A172 (cell line): ENCODE results near the gene IRF9. TPM values are rescaled to one million over a fixed set of nuclear protein-coding genes. Genes with fewer than 3 reads are reported as not detected.
"Not testable (repeated sequence)": the region's sequence is repeated elsewhere in the genome, so short reads cannot be mapped to it uniquely, and the experiment has no call there.

Experiments used
- DNase-seq: peaks from one replicate; pipeline ENCODE4 v3.0.0-alpha.2; 2015; ENCODE audit warnings: low spot score
- total RNA-seq: library from RNA; depleted of rRNA; stranded (reverse); fragments of >200 nt; shearing (Covaris generic); gene quantifications from 2 replicates; pipeline ENCODE4 v1.2.3, GENCODE V29; 2014

The IRF9 gene
- total RNA-seq, 1 experiment from 2014 or later: 20.8 TPM

DNA sequence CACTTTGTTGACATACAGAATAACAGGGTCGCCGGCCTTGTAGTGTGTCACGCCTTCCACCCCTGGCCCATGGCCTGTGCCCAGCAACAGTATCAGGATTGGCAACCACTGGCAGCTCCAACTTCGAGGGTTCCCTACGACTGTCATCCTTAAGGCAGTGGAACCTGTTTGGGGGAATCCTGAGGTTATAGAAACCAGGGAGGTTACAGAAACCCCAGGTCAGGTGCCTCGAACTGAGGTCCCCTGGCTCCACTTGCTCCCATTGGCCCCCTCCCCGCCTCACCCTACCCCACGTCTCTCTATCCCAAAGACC is 33.8 kb downstream of the IRF9 start:
- no peak for DNase-seq

DNA sequence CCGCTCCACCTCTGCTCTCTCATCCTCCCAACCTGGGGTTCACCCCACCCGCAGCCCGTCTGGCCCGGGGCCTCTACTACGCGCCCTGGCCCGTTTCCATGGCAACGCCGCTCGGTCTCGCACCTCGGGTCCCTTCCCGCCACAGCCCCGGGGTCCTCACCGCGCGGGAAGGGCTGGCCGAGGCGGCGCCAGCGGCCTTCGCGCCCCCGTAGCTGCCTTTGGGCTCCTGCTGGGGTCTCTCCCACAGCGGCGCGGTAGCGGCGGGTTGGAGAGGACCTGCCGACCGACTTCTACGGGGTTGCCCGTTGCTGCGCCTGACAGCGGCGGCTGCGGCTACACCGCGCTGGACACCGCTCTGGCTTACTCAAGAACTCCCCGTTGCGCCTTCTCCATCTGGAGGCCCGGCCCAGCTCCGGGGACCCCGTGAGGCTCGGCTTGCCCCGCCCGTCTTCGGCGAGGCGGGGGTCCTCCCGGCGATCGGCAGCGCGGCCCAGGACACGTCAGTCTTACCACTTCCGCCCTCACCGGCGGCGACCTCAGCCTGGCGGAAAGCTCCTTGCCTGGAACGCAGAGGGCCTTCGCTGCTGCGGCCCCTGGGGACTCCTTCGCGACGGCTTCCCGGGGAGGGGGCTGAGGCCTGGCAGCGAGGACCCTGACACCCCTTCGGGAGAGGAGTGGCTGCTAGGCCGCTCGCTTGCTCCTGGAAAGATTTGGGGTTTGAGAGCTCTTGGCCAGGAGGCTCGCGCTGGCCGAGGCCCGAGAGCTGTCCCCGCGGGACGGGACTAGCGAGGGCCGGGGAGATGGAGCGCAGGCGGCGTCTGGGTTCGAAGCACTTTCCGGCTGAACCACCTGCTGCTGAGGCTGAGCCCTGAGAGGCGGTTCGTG is 34.4 kb downstream of the IRF9 start, which contains the start of gene TM9SF1:
TSS of gene TM9SF1 (minus strand) at position 256 of the 885 bp plus-strand sequence. CDS start 422 bp downstream, outside the sequence.
- peak; percentile 59 for DNase-seq

DNA sequence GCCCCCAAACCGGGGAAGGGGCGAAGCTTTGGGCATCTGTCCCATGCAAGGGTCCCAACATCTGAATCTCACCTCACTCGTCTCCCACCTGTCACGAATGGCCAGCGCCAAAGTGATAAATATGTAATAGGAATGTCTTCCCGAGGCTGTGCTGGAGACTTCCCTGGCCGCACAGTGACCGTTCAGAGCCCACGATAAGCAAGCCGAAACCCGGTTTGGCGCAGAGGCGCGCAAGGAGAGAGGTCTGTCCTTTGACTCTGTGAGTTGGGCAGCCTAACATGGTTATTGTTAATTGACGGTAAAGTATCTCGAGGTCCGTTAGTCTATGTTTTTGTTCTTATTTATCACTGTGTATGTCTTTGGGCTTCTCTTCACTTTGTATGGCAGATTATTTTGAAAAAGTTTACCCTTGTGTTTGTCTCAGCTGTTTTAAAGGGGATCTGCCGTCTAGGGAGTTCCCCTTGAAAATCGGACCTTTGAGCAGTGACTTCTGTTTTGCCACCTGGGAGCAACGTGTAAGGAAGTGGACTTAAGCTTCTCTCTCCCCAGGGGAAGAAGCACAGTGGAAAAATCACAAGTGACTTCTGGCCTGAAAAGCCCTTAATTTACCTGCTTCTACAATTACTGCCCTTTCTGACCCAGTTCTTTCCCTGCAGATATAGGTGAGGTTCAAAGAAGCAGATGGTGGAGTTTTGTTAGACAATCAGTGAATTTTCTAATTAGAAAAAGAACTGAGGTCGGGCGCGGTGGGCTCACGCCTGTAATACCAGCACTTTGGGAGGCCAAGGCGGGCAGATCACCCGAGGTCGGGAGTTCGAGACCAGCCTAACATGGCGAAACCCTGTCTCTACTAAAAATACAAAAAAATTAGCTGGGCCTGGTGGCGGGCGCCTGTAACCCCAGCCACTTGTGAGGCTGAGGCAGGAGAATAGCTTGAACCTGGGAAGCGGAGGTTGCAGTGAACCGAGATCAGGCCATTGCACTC is 35.3 kb downstream of the IRF9 start:
- DNase-seq: no peak

DNA sequence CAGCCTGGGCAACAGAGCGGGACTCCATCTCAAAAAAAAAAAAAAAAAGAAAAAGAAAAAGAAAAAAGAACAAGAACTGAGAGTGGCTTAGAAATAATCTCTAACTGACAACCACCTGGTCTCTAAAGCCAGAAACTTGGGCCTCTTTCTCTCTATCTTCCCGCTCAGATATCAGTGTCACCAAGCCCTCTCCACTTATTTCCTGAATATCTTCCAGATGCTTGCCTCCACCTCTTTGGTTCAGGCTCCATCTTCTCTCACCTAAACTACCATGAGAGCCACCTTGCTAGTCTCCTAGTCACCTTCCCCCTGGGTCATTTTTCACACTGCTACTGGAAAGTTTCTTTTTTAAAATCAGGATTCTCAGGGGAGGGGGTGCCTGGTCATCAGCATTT is 36.0 kb downstream of the IRF9 start:
- DNase-seq: no peak

DNA sequence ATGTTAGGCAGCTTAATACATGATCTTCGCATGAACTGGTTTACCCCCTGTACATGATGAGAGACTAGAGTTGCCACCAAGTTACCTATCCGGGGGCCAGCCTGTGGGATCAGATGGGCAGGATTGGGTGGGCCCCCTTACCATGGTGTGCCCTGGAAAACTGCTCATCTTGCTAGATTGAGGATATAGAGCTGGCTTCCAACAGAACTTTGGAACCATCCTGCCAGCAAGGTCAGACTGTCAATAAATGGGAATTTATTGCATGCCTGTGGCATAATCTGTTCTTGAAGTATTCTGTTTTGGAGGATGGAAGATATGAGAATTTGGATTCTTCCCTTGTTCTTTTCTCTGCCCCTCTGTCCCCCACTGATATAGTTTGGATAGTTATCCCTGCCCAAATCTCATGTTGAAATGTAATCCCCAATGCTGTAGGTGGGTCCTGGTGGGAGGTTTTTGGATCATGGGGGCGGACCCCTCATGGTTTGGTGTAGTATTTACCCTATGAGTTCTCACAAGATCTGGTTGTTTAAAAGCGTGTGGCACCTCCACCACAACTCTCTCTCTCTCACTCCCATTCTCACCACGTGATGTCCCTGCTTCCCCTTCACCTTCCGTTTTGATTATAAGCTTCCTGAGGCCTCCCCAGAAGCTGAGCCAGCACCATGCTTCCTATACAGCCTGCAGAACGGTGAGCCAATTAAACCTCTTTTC is 37.9 kb downstream of the IRF9 start:
- no peak for DNase-seq

DNA sequence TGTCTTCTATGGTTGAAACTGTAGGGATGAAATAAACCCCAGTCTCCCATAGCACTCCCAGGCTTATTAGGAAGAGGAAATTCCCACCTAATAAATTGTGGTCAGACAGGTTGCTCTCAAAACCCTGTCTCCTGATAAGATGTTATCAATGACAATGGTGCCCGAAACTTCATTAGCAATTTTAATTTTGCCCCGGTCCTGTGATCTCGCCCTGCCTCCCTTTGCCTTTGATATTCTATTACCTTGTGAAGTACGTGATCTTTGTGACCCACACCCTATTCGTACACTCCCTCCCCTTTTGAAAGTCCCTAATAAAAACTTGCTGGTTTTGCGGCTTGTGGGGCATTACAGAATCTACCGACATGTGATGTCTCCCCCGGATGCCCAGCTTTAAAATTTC is 41.5 kb downstream of the IRF9 start:
- not testable (repeated sequence) for DNase-seq

DNA sequence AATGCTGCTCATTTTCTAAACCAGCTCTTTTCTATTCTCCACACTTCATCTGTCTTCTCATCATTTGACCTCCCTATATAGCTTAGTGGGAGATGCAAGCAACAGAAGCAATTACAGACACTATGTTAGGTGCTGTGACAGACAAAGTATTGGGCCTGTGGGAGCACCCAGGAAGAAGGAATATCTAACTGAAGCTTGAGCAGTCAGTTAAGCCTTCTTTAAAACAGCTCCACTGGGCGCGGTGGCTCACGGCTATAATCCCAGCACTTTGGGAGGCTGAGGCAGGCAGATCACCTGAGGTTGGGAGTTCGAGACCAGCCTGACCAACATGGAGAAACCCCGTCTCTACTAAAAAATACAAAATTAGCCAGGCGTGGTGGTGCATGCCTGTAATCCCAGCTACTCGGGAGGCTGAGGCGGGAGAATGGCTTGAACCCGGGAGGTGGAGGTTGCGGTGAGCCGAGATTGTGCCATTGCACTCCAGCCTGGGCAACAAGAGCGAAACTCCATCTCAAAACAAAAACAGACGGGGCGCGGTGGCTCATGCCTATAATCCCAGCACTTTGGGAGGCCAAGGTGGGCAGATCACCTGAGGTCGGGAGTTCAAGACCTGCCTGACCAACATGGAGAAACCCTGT is 42.3 kb downstream of the IRF9 start:
- DNase-seq: not testable (repeated sequence)

DNA sequence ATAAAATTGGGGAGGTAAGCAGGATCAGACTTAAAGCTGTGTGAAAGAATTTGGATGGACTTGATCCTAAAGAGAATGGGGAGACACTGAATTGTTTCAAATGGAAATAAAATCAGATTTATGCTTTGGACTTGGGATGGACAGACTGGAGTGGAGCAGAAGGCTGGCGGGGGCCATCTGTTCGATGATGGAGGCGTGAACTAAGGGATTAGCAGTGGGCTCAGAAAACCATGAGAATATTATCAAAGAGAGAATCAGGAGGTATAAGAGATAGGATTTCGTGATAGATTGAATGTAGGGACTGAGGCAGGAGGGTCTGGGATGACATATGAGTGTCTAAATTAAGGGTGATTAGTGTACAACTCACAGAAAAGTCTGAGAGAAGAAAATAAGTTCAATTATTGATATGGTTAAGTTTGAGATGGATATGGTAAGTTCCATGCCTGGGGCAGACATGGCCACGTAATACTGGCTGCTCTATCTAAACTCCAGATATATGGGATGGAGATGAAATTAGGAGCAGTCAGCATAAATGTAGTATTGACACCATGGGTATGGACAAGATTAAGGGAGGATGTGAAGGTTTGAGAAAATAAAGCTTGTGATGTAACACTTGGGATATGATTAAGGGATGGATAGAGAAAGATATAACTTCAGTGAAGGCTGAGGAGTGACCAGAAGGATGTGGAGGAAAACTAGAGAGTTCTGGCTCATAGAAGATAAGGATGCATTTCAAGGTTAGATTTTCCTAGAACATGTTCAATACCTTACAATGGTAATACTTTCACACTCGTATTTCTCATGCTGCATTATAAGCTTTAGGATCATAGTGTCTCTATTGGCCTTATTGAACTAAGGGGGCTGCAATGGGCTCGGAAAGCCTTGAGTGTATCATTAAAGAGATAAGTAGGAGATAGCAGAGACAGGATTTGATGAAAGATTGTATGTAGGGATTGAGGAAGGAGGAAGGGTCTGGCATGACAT is 43.4 kb downstream of the IRF9 start:
- no peak for DNase-seq

DNA sequence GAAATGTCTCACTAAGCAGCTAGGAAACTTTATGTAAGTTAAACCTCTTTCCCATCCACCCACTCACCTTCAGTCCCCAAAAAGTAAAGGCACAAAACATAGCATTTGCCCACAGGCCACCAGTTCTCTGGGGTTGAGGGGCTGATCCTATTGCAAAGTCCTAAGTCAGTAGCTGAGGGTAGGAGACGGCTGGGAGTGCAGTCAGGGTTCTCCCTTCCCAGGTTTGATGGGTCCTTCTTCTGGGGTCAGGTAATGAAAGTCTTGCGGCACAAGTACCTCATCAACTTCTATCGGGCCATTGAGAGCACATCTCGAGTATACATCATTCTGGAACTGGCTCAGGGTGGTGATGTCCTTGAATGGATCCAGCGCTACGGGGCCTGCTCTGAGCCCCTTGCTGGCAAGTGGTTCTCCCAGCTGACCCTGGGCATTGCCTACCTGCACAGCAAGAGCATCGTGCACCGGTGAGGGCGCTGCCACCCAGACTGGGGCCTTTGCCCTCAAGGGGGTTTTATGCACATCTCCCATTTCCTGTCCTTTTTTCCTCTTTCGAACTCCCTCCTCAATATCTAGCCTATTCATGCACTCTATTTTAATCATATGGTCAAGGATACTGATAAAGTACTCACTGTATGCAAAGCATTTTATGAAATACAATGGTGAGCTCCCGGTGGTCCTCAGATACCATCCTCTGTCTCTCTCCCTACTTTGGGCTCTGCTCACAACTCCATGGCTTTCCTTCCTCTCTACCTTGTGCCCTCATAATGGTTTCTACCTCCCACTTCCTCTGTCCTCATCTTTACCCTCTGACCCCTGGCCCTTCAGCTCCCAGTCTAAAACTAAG is 45.4 kb downstream of the IRF9 start:
- DNase-seq: no peak

DNA sequence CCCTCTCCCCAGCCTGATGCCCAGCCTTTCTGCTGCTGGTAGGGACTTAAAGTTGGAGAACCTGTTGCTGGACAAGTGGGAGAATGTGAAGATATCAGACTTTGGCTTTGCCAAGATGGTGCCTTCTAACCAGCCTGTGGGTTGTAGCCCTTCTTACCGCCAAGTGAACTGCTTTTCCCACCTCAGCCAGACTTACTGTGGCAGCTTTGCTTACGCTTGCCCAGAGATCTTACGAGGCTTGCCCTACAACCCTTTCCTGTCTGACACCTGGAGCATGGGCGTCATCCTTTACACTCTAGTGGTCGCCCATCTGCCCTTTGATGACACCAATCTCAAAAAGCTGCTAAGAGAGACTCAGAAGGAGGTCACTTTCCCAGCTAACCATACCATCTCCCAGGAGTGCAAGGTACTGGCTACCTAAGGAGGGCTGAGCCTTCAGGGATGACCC is 46.1 kb downstream of the IRF9 start:
- DNase-seq: no peak

DNA sequence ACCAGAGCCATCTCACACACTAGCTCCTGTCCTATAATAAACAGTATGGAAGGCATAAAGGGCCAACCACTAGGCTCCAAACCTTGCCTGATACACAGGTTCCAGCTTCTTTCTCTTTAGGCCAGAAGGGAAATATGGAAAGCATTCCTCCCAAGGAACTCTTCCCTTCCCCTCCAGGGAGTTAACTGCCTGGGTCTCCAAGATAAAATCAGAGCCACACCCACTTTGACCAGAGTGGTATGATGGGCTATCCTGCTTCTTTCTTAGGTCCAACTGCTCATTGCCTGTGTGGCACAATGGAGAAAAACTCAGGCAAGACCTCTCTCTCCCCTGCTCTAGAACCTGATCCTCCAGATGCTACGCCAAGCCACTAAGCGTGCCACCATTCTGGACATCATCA is 46.6 kb downstream of the IRF9 start:
- DNase-seq: no peak

DNA sequence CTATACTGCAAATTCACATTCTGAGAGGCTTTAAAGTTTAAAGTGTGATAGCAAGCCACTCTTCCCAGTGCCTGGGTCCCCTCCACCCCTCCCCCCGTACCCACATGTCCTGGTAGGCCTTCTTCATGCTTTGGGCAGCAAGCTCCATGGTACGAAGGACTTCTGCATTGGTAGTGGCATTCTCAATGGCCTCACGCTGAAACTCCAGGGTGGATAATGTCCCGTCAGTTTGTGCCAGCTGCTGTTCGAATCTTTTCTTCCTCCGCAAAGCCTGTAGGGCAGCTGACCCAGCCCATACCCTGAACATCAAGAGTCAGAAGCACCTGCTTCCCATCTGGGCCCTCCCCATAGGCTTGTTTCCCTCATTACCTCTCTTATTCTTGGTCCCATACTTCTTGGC is 50.2 kb downstream of the IRF9 start:
- DNase-seq: no peak

DNA sequence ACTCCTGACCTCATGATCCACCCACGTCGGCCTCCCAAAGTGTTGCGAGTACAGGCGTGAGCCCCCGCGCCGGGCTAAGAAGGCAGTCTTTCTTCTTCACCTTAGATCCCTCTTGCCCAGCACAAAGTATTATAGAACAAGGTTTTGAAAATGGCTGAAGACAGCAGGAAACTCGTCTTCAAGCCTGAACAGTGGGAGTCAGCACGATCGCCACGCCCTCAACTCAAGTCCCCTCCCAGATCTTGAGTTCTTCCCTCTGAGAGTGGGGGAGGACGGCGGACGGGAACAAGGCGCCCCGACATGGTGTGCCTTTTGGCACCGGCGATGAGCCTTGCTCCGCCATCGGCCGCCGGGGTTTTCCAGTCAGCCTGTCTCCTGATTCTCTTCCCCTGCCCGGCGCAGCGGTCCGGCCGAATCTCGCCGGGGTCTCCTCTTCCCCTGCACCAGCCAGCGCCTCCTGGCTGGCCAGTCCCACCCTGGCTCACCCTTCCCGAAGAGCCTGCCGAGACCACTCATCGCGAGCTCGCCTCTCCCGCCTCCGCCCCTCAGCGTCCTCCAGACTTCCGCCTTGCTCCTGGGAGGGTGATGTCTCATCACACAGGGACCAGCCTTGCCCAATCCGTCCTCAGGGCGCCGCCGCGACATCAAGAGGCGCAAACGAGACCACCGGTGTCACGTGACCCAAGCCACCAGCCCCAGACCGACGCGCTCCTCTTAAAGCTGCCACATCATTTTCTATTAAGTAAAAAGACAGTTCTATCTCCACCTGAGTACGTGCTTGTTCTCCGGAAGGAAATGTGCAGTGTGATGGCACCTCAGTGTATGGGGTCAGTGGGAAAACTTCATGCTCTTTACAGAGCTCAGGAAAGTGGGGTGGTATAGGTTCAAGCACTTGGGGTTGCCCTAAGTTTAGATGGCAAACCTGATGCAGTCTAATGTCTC is 52.1 kb downstream of the IRF9 start, which contains the start of gene CHMP4A:
TSS of gene CHMP4A (minus strand) at position 565 of the 942 bp plus-strand sequence. CDS start at position 516, 49 bp downstream.
- peak; percentile 91 for DNase-seq

DNA sequence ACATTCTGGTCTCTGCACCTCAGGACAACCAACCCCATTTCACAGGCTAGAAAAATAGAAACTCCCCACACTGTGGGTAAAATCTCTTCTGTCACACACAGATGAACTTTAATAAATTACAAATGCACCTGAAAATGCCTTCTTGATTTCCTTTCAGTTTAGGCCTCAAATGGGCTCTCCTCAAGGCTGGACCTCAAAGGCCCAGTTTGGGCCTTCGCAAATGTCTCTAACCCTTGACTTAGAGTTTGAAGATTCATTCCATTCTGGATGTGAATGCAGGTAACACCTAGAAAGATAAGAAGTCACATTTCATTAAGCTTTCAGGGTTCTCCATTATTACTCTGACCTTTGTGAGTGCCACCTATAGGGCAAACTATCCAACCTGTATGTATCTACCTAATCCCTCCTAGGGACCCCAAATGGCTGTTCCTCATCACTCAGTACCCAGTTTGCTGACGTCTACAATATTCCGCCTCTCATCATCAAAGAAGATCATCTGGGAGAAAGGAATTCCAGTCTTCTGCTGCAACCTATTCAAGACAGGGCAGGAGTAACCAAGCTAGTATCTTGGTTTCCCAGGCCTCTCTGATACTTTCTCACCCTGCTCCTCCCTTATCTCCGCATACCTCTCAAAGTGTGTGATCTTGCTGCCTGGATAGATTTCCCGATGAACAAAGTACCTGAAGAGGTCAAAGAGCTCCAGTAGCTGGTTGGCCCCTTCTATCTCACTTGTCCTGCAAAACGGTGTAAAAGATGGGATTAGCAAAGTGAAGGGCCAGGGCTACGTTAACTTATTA is 53.0 kb downstream of the IRF9 start:
- no peak for DNase-seq

DNA sequence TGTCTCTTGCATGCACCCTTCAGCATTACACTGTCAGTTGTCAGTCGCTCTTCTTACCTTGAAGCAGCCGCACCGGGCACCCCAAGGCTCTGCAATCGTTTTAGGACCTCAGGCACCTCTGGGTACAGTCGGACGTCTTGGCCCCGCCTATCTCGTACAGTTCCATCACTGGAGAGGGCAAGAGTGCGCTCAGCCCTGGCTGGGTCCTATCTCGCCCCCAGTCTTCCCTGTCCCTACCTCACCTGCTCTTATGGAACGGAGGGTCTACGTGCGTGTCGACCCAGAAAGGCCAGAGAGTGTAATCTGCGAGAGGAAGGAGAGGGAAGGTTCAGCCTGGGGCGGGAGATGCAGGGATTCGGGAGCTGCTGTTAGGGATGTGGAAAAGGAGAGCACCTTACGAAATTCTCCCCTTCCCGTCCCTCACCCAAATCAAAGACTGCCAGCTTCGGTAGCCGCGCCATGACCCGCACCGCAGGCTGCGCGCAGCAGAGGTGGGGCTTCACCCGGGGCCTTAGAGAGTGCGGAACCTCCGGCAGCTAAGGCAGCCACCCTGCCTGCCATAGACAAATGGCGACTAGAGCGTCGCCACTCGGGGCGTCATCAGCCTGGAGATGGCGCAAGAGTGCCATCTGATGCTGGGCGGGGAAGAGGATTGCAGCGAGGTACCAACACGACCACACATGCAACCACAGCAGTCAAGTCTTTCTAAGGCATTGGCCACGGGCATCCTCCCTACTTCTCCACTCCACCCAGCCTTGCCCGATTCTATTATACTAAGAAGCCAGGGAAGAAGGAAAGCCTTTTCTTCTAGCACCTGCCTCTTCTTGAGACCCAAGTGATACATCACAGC is 54.7 kb downstream of the IRF9 start, which contains the start of gene MDP1:
TSS of gene MDP1 (minus strand) at position 572 of the 850 bp plus-strand sequence. CDS start at position 461, 111 bp downstream.
- peak; percentile 74 for DNase-seq
